Measurements from ENCODE around the gene MRPL54.
"Not testable (repeated sequence)": the region's sequence is repeated elsewhere in the genome, so short reads cannot be mapped to it uniquely, and the experiment has no call there.

Gene MRPL54

DNA sequence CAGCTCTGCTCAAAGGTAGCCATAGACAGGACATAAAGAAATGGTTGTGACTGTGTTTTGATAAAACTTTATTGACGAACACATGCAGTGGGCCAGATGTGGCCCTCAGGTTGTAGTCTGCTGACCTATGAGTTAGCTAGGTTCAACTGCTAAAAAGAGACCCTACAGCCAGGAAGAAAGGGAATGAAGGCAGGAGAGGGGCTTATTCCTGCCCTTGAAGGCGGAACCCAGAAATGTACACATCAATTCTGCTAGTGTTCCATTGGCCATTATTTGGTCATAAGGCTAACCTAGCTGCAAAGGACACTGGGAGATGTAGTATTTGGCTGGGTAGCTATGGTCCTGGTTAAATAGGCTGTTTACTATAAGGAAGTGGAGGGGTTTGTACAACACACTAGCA is 19.0 kb upstream of the MRPL54 start:
- DNase-seq, result no peak

DNA sequence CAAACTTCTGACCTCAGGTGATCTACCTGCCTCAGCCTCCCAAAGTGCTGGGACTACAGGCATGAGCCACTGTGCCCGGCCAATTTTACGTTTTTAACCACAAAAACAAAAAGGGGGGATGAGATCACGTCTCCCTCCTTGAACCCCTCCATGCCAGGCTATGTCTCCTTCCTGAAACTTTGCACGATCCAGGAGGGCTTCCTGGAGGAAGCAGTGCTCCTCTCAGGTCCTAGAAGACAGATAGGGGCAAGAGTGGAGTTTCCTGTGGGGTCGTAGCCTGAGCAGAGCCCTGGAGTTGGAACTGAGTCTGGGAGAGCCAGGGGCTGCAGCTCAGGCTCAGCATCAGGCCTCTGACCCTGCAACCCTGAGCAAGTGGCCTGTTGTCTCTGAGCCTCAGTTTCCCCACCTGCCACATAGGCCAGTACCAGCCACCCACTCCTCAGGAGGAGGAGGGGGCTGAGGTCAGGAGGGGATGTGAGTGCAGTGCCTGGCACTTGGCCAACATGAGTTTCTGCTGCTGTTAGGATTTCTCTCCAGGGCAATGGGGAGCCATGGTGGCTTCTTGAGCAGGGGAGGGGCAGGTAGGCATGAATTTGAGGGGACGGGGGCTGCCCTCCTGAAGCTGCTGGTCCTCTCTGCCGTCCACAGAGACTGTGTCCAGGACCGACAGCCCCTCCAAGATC is 17.0 kb upstream of the MRPL54 start:
- DNase-seq, result no peak

- DNase-seq, result no peak
These were observed 16.0 kb upstream of the MRPL54 start for GRCh38 chr19:3746371-3747056.

DNA sequence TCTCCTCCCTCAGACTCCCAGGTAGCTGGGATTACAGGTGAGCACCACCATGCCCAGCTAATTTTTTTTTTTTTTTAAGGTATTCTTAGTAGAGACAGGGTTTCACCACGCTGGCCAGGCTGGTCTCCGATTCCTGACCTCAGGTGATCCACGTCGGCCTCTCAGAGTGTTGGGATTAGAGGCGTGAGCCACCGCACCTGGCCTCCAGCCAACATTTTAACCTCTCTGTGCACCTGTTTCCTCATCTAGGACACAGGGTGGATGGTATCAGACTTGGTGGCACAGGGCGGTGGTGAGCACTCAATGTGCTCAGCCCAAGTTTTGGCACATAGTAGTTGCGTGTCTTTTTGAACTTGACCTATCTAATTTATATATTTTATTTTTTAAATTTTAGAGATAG is 13.5 kb upstream of the MRPL54 start:
- no peak for DNase-seq

GRCh38 chr19:3750211-3750610 is 12.3 kb upstream of the MRPL54 start:
- DNase-seq, result no peak

DNA sequence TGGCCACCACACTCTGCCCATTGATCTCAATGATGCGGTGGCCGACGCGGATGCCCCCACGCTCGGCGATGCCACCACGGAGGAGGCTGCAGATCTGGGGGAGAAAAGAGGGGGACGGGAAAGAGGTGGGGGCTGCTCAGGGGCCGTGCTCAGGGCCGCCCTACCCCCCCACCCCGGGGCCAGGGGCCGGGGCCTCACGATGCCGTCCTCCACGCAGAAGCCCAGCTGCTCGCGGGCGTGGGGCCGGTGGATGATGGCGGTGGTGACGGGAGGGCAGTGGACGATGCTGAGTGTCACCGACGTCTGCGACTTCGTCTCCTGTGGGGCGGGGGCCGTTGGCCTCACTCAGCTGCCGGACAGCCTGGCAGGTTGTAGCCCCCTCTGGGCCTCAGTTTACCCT is 11.2 kb upstream of the MRPL54 start:
- DNase-seq, result no peak

DNA sequence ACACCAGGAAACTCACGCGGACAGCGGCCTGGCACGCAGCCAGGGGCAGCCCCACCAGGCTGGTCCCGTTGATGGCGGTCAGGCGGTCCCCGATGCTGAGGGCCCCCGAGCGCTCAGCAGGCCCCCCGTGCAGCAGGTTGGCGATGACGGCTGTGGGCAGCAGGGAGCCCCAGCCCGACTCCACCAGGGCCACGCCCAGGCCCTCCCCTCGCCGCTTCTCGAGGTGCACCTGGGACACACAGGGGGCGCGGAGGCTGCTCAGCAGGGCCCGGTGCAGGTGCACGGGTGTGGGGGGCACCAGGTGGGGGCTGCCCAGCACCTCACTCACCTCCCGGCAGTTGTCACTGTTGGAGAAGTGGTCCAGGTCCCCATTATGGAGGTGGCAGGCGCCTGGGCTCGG is 10.0 kb upstream of the MRPL54 start:
- no peak for DNase-seq

GRCh38 chr19:3753631-3754410 is 8.7 kb upstream of the MRPL54 start:
- DNase-seq, result no peak

GRCh38 chr19:3757705-3758104 is 4.8 kb upstream of the MRPL54 start:
- DNase-seq, result not testable (repeated sequence)

GRCh38 chr19:3758297-3758696 is 4.2 kb upstream of the MRPL54 start:
- DNase-seq, result not testable (repeated sequence)

DNA sequence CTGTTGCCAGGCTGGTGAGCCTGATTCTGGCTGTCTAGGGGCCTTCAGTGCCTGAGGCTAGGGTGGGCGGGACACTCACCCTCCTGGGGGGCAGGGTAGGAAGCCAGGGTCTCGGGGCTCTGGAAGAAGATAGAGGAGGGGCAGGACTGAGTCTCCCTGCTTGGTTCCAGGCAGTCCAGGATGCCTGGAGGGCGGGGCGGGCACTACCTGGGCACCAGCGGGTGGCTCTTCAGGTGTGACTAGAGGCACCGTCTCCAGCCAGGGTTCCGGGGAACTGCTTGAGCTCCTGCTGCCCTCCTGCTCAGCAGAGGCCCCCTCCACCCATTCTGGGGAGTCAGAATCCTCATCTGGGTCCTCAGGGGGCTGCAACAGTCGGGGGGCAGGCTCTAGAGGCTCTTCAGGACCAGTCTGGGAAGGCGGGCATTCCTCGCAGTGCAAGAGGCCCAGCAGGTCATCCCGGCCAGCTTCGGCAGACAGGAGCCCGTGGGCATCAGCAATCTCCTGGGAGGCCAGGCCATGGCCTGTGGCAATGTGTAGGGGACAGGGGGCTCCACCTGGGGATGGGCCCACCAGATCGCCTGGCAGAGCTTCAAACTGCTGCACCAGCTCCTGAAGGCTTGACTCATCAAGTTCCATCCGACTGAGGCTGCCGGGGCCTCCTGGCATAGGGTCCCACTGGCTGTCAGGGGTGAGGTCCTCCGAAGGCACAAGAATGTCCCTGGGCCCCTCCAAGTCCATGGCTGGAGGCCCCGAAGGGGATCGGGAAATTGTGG is 2.8 kb upstream of the MRPL54 start:
- no peak for DNase-seq

- DNase-seq, result no peak
These were observed 1.6 kb upstream of the MRPL54 start for GRCh38 chr19:3760871-3761361.

DNA sequence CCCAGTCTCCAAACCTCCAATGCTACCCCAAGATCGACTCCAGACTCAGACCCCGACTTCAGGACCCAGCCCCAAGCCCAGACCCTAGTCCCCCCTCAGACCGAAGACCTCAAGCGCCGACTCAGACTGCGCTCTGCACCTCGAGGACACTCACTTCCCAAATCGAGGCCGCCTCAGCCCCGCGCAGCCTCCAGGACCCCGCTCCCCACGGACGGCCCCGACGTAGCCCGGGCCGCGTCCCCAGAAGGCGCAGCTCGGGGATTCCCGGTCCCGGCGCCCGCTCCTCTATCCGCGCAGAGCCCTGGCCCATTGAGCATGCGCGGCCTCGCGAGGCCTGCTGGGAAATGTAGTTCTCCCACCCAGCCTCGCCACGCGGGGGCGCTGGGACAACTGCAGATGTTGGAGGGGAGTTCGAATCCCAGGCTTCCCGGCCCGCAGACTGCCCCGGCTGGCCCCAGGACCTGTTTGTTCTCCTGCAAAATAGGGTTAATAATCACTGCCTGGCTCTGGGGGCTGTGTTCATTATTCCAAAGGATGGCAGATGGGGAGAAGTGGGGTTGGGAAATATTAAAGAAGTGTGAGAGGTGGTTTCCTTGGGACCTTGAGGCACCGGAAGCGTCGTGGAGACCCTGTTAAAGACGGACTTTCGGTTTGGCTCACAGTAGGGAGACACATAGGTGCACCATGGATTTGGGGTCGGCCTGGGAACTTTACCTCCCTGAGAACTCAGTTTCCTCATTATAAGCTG is 926 bp upstream of the MRPL54 start, which contains the start of gene APBA3:
TSS of gene APBA3 (minus strand) at position 311 of the 748 bp plus-strand sequence. CDS start 1,428 bp downstream, outside the sequence.
- peak; percentile 54 for DNase-seq

DNA sequence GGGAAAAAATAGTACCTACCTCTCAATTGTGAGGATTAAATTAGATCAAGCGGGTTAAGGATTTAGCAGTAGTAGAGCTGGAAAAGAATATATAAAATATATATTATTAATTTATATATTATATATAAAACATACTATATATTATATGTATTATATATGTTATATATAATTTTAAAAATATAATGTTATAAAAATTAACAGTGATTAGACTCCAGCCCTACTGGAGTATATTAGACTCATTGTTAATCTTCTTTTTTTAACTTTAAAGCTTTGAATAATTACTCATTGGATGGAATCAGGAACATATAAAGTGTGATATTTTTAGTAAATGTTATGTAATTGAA is 380 bp upstream of the MRPL54 start:
- DNase-seq, result no peak

DNA sequence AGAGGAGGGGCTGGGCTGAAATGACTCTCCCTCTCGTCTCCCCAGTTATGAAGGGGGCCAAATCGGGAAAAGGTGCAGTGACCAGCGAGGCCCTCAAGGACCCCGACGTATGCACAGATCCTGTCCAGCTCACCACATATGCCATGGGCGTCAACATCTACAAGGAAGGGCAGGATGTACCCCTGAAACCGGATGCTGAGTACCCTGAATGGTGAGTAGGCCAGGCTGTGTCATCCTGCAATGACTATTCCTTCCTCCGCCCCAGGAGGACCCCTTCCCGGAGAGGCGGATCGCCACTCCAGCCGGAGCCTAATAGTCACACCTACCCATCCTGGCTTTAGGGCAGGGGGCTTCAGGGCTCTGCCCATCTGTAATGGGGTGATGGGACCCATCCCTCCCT is 2.6 kb downstream of the MRPL54 start:
- DNase-seq, result no peak

DNA sequence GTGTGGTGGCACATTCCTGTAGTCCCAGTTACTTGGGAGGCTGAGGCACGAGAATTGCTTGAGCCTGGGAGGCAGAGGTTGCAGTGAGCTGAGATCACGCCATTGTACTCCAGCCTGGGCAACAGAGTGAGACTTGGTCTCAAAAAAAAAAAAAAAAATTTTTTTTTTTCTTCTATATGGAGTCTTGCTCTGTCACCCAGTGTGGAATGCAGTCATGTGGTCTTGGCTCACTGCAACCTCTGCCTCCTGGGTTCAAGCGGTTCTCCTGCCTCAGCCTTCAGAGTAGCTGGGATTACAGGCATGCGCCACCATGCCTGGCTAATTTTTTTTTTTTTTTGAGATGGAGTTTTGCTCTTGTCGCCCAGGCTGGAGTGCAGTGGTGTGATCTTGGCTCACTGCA is 3.3 kb downstream of the MRPL54 start:
- not testable (repeated sequence) for DNase-seq

DNA sequence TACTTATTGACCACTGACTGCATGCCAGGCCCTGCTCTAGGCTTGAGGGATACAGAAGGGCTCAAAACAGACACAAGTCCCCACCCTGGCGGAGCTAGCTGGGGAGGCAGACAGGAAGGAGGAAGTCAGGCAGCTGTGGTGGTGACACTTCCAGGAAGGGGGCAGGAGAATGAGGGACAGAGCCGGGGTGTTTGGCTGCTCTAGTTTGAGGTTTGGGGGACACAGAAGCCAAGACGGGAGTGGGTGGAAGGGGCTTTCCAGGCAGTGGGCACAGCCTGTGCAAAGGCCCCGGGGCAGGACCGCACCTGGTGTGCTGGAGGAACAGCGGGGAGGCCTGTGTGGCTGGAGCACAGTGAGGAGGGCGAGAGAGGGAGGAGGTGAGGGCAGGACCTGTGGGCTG is 4.0 kb downstream of the MRPL54 start:
- DNase-seq, result no peak

GRCh38 chr19:3767050-3767449 is 4.6 kb downstream of the MRPL54 start:
- DNase-seq, result no peak

GRCh38 chr19:3768015-3768747 is 5.7 kb downstream of the MRPL54 start:
- no peak for DNase-seq

- no peak for DNase-seq
These were observed 6.2 kb downstream of the MRPL54 start for GRCh38 chr19:3768748-3769099.

GRCh38 chr19:3769494-3769893 is 7.0 kb downstream of the MRPL54 start:
- DNase-seq, result no peak
